Measurements from ENCODE around the gene CHST8.

DNA sequence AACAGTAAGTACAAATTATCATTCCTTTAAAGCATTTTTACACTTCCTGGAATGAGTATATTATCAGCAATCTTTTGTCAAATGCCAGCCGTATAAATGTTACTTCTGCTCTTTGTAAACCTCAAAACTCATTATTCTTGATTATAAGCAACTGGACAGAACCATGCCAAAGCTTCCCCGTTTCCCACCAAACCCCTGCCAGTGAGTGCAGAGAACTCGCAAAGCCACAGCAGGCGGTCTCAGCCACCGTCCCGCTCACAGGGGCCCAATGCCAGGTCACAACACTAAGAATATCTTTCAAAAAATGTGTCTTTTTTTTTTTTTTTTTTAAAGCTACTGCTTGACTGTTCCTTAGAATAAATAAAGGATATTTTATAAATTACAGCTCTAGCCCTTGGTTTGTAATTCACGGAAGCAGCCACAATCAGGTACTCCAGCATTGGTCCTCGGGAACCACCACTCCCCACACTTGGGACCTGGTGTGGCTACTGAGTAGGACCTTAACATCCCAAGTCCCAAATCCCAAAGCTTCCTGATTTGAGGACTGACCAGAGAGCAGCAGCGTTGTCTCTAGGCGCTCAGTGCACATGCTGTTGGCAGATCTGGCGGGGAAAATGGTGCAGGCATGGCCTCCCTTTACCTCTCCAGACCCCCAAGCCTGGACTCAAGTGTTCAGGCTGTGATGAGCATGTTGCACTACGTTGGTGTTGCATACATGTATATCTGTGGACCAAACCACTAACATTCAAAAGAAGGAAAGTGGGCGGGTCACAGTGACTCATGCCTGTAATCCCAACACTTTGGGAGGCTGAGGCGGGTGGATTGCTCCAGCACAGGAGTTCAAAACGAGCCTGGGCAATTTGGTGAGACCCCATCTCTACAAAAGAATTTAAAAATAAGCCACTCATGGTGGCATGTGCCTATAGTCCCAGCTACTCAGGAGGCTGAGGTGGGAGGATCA, 193.9 kb downstream of the CHST8 start:
- TF ChIP-seq JUND (CRISPR knock-in tag; IDR thresholded peaks at IDR 0.05) (no peak), ZBTB38 (CRISPR knock-in tag; IDR thresholded peaks at IDR 0.05) (no peak), TOE1 (CRISPR knock-in tag; IDR thresholded peaks at IDR 0.05) (no peak), FOSL1 (CRISPR knock-in tag; IDR thresholded peaks at IDR 0.05; ENCODE audit: borderline replicate concordance) (no peak), CEBPB (IDR thresholded peaks at IDR 0.05; ENCODE audit: borderline replicate concordance, low read depth, low read length) (no peak), ZNF142 (CRISPR knock-in tag; IDR thresholded peaks at IDR 0.05) (no peak), HMGXB4 (CRISPR knock-in tag; IDR thresholded peaks at IDR 0.05; ENCODE audit: borderline replicate concordance in 1 of 2, low read depth in 1 of 2) (no peak), CTCF (CRISPR knock-in tag; IDR thresholded peaks at IDR 0.05) (no peak), CCDC6 (CRISPR knock-in tag; IDR thresholded peaks at IDR 0.05) (no peak)
- TF ChIP-seq, protein P1, sequence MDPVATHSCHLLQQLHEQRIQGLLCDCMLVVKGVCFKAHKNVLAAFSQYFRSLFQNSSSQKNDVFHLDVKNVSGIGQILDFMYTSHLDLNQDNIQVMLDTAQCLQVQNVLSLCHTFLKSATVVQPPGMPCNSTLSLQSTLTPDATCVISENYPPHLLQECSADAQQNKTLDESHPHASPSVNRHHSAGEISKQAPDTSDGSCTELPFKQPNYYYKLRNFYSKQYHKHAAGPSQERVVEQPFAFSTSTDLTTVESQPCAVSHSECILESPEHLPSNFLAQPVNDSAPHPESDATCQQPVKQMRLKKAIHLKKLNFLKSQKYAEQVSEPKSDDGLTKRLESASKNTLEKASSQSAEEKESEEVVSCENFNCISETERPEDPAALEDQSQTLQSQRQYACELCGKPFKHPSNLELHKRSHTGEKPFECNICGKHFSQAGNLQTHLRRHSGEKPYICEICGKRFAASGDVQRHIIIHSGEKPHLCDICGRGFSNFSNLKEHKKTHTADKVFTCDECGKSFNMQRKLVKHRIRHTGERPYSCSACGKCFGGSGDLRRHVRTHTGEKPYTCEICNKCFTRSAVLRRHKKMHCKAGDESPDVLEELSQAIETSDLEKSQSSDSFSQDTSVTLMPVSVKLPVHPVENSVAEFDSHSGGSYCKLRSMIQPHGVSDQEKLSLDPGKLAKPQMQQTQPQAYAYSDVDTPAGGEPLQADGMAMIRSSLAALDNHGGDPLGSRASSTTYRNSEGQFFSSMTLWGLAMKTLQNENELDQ (CRISPR knock-in tag; IDR thresholded peaks at IDR 0.05; ENCODE audit: borderline replicate concordance) = no peak

Measured in HepG2 (cell line).